HEK293 (cell line): Measurements from ENCODE around the gene PPCDC.

Experiments used
- TCF7L2 ChIP-seq: IDR thresholded peaks from 2 replicates; pipeline ENCODE4 v1.6.1; 2011; ENCODE audit warnings: low read depth, mild to moderate bottlenecking, inconsistent platforms, low read length, moderate library complexity, borderline replicate concordance
- ZNF266 ChIP-seq: fragments of 450-650 bp; formaldehyde crosslinking; IDR thresholded peaks from 2 replicates; pipeline ENCODE4 v1.5.1; 2016; ENCODE audit warnings: missing biosample characterization, missing genetic modification characterization, low read depth
- ZNF555 ChIP-seq: fragments of 450-650 bp; formaldehyde crosslinking; conservative IDR thresholded peaks from 2 replicates; pipeline ENCODE4 v1.5.1; 2017; ENCODE audit warnings: missing biosample characterization, mild to moderate bottlenecking, missing genetic modification characterization, inconsistent platforms
- ZNF610 ChIP-seq: fragments of 450-650 bp; formaldehyde crosslinking; IDR thresholded peaks from 2 replicates; pipeline ENCODE4 v1.5.1; 2016; ENCODE audit warnings: missing biosample characterization, missing genetic modification characterization, borderline replicate concordance
- TF ChIP-seq, protein P1 (sequence below): fragments of 450-650 bp; formaldehyde crosslinking; IDR thresholded peaks from 2 replicates; pipeline ENCODE4 v1.5.1; 2016; ENCODE audit warnings: missing biosample characterization, missing genetic modification characterization

DNA sequence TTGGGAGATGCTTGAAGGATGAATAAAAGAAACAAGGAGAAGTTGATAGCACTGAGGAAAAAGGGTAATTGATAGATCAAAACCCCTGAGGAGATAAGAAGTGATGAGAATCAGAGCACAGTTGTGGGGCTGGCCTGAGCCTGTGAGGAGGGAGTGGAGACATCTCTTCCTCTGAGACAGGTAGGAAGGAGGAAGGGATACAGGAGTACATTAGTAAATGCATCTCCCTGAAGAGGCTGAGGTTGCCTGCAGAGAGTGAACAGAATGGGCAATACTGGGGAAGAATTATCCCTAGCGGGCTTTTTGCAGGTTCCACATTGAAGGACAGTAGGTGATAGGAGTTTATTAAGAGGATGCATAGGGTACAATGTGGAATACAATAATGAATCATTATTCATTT, 45.3 kb upstream of the PPCDC start:
- TF ChIP-seq ZNF555 (tag by site-specific recombination) (no peak), TCF7L2 (no peak), ZNF610 (tag by site-specific recombination) (no peak), ZNF266 (tag by site-specific recombination) (no peak)
- TF ChIP-seq, protein P1, sequence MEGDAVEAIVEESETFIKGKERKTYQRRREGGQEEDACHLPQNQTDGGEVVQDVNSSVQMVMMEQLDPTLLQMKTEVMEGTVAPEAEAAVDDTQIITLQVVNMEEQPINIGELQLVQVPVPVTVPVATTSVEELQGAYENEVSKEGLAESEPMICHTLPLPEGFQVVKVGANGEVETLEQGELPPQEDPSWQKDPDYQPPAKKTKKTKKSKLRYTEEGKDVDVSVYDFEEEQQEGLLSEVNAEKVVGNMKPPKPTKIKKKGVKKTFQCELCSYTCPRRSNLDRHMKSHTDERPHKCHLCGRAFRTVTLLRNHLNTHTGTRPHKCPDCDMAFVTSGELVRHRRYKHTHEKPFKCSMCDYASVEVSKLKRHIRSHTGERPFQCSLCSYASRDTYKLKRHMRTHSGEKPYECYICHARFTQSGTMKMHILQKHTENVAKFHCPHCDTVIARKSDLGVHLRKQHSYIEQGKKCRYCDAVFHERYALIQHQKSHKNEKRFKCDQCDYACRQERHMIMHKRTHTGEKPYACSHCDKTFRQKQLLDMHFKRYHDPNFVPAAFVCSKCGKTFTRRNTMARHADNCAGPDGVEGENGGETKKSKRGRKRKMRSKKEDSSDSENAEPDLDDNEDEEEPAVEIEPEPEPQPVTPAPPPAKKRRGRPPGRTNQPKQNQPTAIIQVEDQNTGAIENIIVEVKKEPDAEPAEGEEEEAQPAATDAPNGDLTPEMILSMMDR (tag by site-specific recombination): no peak
